ENCODE results near the gene RAB5B.

- no peak for TF ChIP-seq CTCF (conservative IDR thresholded peaks at IDR 0.05; ENCODE audit: low read length)
- no peak for TF ChIP-seq EZH2phosphoT487 (IDR thresholded peaks at IDR 0.05; ENCODE audit: borderline replicate concordance)
Measured at GRCh38 chr12:56017181-56017580, 43.3 kb downstream of the RAB5B start.

Measured in Loucy (cell line).